ENCODE measurements around the gene RTN4R.

DNA sequence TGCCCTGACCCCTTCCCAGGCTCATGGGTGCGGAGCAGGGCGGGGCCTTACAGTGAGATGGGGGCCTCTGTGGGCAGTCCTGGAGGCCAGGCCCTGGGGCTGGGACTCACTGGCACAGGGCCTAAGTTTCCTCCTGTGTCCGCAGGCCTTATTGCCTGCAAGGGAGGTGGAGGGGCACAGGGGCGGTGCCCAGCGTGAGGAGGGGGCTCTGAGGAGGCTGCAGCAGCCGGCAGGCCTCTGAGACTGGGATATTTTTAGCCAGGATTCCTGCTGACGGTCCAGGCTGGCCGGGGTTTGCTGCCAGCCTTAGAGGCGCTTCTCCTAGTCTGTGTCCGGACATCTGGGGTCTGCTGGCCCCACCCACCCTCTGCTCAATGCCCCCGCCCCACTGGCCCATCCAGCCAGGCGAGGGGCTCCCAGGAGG, 5.7 kb upstream of the RTN4R start:
- no peak for TF ChIP-seq IRF3 (IDR thresholded peaks at IDR 0.05; ENCODE audit: low read depth, low read length)
- TF ChIP-seq, protein P1, sequence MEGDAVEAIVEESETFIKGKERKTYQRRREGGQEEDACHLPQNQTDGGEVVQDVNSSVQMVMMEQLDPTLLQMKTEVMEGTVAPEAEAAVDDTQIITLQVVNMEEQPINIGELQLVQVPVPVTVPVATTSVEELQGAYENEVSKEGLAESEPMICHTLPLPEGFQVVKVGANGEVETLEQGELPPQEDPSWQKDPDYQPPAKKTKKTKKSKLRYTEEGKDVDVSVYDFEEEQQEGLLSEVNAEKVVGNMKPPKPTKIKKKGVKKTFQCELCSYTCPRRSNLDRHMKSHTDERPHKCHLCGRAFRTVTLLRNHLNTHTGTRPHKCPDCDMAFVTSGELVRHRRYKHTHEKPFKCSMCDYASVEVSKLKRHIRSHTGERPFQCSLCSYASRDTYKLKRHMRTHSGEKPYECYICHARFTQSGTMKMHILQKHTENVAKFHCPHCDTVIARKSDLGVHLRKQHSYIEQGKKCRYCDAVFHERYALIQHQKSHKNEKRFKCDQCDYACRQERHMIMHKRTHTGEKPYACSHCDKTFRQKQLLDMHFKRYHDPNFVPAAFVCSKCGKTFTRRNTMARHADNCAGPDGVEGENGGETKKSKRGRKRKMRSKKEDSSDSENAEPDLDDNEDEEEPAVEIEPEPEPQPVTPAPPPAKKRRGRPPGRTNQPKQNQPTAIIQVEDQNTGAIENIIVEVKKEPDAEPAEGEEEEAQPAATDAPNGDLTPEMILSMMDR (IDR thresholded peaks at IDR 0.05) = no peak
- TF ChIP-seq YY1 (IDR thresholded peaks at IDR 0.05; ENCODE audit: low read depth) = no peak
- TF ChIP-seq USF2 (IDR thresholded peaks at IDR 0.05; ENCODE audit: borderline replicate concordance, low read depth, low read length) = no peak
- TF ChIP-seq, protein P2, sequence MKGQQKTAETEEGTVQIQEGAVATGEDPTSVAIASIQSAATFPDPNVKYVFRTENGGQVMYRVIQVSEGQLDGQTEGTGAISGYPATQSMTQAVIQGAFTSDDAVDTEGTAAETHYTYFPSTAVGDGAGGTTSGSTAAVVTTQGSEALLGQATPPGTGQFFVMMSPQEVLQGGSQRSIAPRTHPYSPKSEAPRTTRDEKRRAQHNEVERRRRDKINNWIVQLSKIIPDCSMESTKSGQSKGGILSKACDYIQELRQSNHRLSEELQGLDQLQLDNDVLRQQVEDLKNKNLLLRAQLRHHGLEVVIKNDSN (IDR thresholded peaks at IDR 0.05; ENCODE audit: borderline replicate concordance, low read depth) = no peak
- no peak for TF ChIP-seq CHD2 (IDR thresholded peaks at IDR 0.05; ENCODE audit: low read length, partially characterized antibody)
- TF ChIP-seq EP300 (IDR thresholded peaks at IDR 0.05; ENCODE audit: borderline replicate concordance in 1 of 2, low read depth in 1 of 2, low read length in 1 of 2) = no peak
- no peak for TF ChIP-seq POLR2AphosphoS5 (IDR thresholded peaks at IDR 0.05; ENCODE audit: low read depth, low read length)
- TF ChIP-seq RCOR1 (IDR thresholded peaks at IDR 0.05; ENCODE audit: low read length) = no peak
- TF ChIP-seq RAD21 (IDR thresholded peaks at IDR 0.05; ENCODE audit: low read length) = no peak
- TF ChIP-seq REST (IDR thresholded peaks at IDR 0.05; ENCODE audit: low read depth, low read length) = no peak
- no peak for TF ChIP-seq RFX5 (IDR thresholded peaks at IDR 0.05; ENCODE audit: low read length)
